Activated T-helper 2 cell treated with anti-CD3 and anti-CD28 coated beads, Interferon-gamma antibody, Interleukin-2, Interleukin-4, amounts not matched to agents 10 μg/mL and 5 μg/mL and 100 μg/mL, durations not matched to agents 14 hours and 24 hours and 36 hours (primary cell): ENCODE results near the gene RALY. TPM values are rescaled to one million over a fixed set of nuclear protein-coding genes. Genes with fewer than 3 reads are reported as not detected.
"Not testable (repeated sequence)": the region's sequence is repeated elsewhere in the genome, so short reads cannot be mapped to it uniquely, and the experiment has no call there.

Experiments used
- DNase-seq: peaks from one replicate; pipeline ENCODE4 v3.0.0; 2021; ENCODE audit warnings: low spot score
- H3K27ac Mint-ChIP-seq: one replicate; pipeline ENCODE4 v1.8.0; 2021; ENCODE audit warnings: mixed read lengths
- H3K27me3 Mint-ChIP-seq: one replicate; pipeline ENCODE4 v1.8.0; 2021; ENCODE audit warnings: low read depth, mixed read lengths
- H3K36me3 Mint-ChIP-seq: one replicate; pipeline ENCODE4 v1.8.0; 2021; ENCODE audit warnings: low read depth, mixed read lengths
- H3K4me1 Mint-ChIP-seq: one replicate; pipeline ENCODE4 v1.8.0; 2021; ENCODE audit warnings: low read depth, mixed read lengths
- H3K4me3 Mint-ChIP-seq: one replicate; pipeline ENCODE4 v1.8.0; 2021; ENCODE audit warnings: low read depth, mild to moderate bottlenecking, moderate library complexity, mixed read lengths
- H3K9me3 Mint-ChIP-seq: one replicate; pipeline ENCODE4 v1.8.0; 2021; ENCODE audit warnings: mixed read lengths
- intact Hi-C: fragments of 100-400 bp; cut with micrococcal nuclease; formaldehyde crosslinking; loops from one replicate; pipeline ENCODE4 v1.15.1; 2023
- total RNA-seq: library from RNA; stranded (reverse); gene quantifications from 2 replicates; pipeline ENCODE4 v1.2.3, GENCODE V29; 2022

The RALY gene
- total RNA-seq, 1 donor from 2014 or later, result 149 TPM

- intact Hi-C loops, H3K36me3 Mint-ChIP-seq, DNase-seq, H3K27me3 Mint-ChIP-seq, H3K27ac Mint-ChIP-seq, H3K9me3 Mint-ChIP-seq, H3K4me3 Mint-ChIP-seq, H3K4me1 Mint-ChIP-seq: not testable (repeated sequence)
Observed at GRCh38 chr20:34133365-34133860, 139.7 kb downstream of the RALY start.

Other genes starting within 250 kb of the RALY start
- gene CHMP4B, start 182.6 kb upstream of the RALY start, total RNA-seq, result 113 and 116 TPM in 2 replicates
- gene EIF2S2, start 118.3 kb downstream of the RALY start, total RNA-seq, result 96.0 and 97.6 TPM in 2 replicates
- gene ASIP, start 247.5 kb downstream of the RALY start, total RNA-seq, result not detected in 2 replicates